H9 (cell line): Measurements from ENCODE around the gene CSF2. TPM values are rescaled to one million over a fixed set of nuclear protein-coding genes. Genes with fewer than 3 reads are reported as not detected.

Experiments
- DNase-seq: peaks from one replicate; pipeline ENCODE4 v3.0.0-alpha.2; 2017
- H2AFZ ChIP-seq: one replicate; pipeline ENCODE4 v1.6.1; 2013; ENCODE audit warnings: mild to moderate bottlenecking, low read length, control low read depth, moderate library complexity
- H2AK5ac ChIP-seq: 2 replicates; pipeline ENCODE4 v1.6.1; 2013; ENCODE audit warnings: low read length, control low read depth, mixed read lengths; ENCODE audit not compliant: insufficient read length
- H2BK120ac ChIP-seq: one replicate; pipeline ENCODE4 v1.6.1; 2013; ENCODE audit warnings: low read depth, mild to moderate bottlenecking, low read length, control low read depth, inconsistent platforms; ENCODE audit not compliant: poor library complexity, severe bottlenecking
- H2BK12ac ChIP-seq: 2 replicates; pipeline ENCODE4 v1.6.1; 2013; ENCODE audit warnings: low read length, control low read depth, mixed read lengths, low read depth; ENCODE audit not compliant: insufficient read length
- H2BK15ac ChIP-seq: 2 replicates; pipeline ENCODE4 v1.6.1; 2013; ENCODE audit warnings: low read depth, low read length, control low read depth
- H2BK20ac ChIP-seq: one replicate; pipeline ENCODE4 v1.6.1; 2013; ENCODE audit warnings: low read depth, mild to moderate bottlenecking, low read length, control low read depth, inconsistent platforms; ENCODE audit not compliant: poor library complexity, severe bottlenecking
- H2BK5ac ChIP-seq: 2 replicates; pipeline ENCODE4 v1.6.1; 2013; ENCODE audit warnings: low read length, control low read depth, mixed read lengths; ENCODE audit not compliant: insufficient read length
- H3K14ac ChIP-seq: 2 replicates; pipeline ENCODE4 v1.6.1; 2013; ENCODE audit warnings: low read length, control low read depth; ENCODE audit not compliant: insufficient read depth
- H3K18ac ChIP-seq: 2 replicates; pipeline ENCODE4 v1.6.1; 2013; ENCODE audit warnings: low read depth, mild to moderate bottlenecking, mixed read lengths, low read length, control low read depth; ENCODE audit not compliant: insufficient read length
- H3K23ac ChIP-seq: 2 replicates; pipeline ENCODE4 v1.6.1; 2013; ENCODE audit warnings: low read length, control low read depth, mixed read lengths, low read depth; ENCODE audit not compliant: insufficient read length
- H3K23me2 ChIP-seq: 2 replicates; pipeline ENCODE4 v1.6.1; 2013; ENCODE audit warnings: low read depth, mild to moderate bottlenecking, mixed read lengths, low read length, control low read depth; ENCODE audit not compliant: insufficient read length, poor library complexity, severe bottlenecking
- H3K27ac ChIP-seq: 2 replicates; pipeline ENCODE4 v1.5.1; 2013; ENCODE audit warnings: low read length, control low read depth, mixed read lengths, low read depth; ENCODE audit not compliant: insufficient read length
- H3K27me3 ChIP-seq: 2 replicates; pipeline ENCODE4 v1.6.1; 2013; ENCODE audit warnings: low read length, control low read depth, inconsistent platforms; ENCODE audit not compliant: insufficient read depth
- H3K4ac ChIP-seq: 2 replicates; pipeline ENCODE4 v1.6.1; 2013; ENCODE audit warnings: low read depth, mild to moderate bottlenecking, control low read depth, inconsistent platforms, low read length, moderate library complexity
- H3K4me1 ChIP-seq: 2 replicates; pipeline ENCODE4 v1.6.1; 2013; ENCODE audit warnings: low read length, control low read depth, inconsistent platforms; ENCODE audit not compliant: insufficient read depth
- H3K4me2 ChIP-seq: 2 replicates; pipeline ENCODE4 v1.6.1; 2013; ENCODE audit warnings: low read length, control low read depth, mixed read lengths; ENCODE audit not compliant: insufficient read length, insufficient read depth
- H3K56ac ChIP-seq: 2 replicates; pipeline ENCODE4 v1.6.1; 2013; ENCODE audit warnings: low read depth, mild to moderate bottlenecking, mixed read lengths, low read length, control low read depth; ENCODE audit not compliant: insufficient read length
- H3K79me1 ChIP-seq: 2 replicates; pipeline ENCODE4 v1.6.1; 2013; ENCODE audit warnings: low read depth, mild to moderate bottlenecking, moderate library complexity, low read length, control low read depth, inconsistent platforms; ENCODE audit not compliant: insufficient read depth, poor library complexity, severe bottlenecking
- H3K79me2 ChIP-seq: 2 replicates; pipeline ENCODE4 v1.6.1; 2013; ENCODE audit warnings: low read length, control low read depth, inconsistent platforms; ENCODE audit not compliant: insufficient read depth
- H3K9ac ChIP-seq: 2 replicates; pipeline ENCODE4 v1.6.1; 2013; ENCODE audit warnings: low read length, control low read depth, mixed read lengths; ENCODE audit not compliant: insufficient read length; ENCODE audit errors: extremely low read depth
- H3K9me3 ChIP-seq: one replicate; pipeline ENCODE4 v1.6.1; 2013; ENCODE audit warnings: low read depth, low read length, inconsistent platforms; ENCODE audit not compliant: control insufficient read depth
- H3T11ph ChIP-seq: one replicate; pipeline ENCODE4 v1.6.1; 2013; ENCODE audit warnings: mild to moderate bottlenecking, low read length, control low read depth, inconsistent platforms
- H4K20me1 ChIP-seq: one replicate; pipeline ENCODE4 v1.6.1; 2013; ENCODE audit not compliant: control insufficient read depth, insufficient read length, insufficient read depth
- H4K5ac ChIP-seq: 2 replicates; pipeline ENCODE4 v1.6.1; 2013; ENCODE audit warnings: low read depth, mild to moderate bottlenecking, mixed read lengths, low read length, control low read depth; ENCODE audit not compliant: insufficient read length
- H4K8ac ChIP-seq: replicated peaks from 2 replicates; pipeline ENCODE4 v1.6.1; 2013; ENCODE audit warnings: low read length, control low read depth, mixed read lengths, low read depth; ENCODE audit not compliant: insufficient read length
- H4K91ac ChIP-seq: 2 replicates; pipeline ENCODE4 v1.6.1; 2013; ENCODE audit warnings: low read depth, mild to moderate bottlenecking, moderate library complexity, mixed read lengths, low read length, control low read depth; ENCODE audit not compliant: insufficient read length
- H3K27ac Mint-ChIP-seq, 3 experiments: 2 replicates in 2 of 3; 3 replicates in 1 of 3; pipeline ENCODE4 v1.8.0; 2020 to 2021; ENCODE audit warnings: mixed read lengths in 3 of 3, mild to moderate bottlenecking in 1 of 3, moderate library complexity in 1 of 3
- H3K27me3 Mint-ChIP-seq: 2 replicates; pipeline ENCODE4 v1.8.0; 2021; ENCODE audit warnings: low read depth, mild to moderate bottlenecking, moderate library complexity, mixed read lengths
- H3K36me3 Mint-ChIP-seq, 3 experiments: 2 replicates in 2 of 3; 3 replicates in 1 of 3; pipeline ENCODE4 v1.8.0; 2020 to 2021; ENCODE audit warnings: low read depth in 3 of 3, mixed read lengths in 3 of 3; ENCODE audit not compliant: insufficient read depth in 1 of 3
- H3K4me1 Mint-ChIP-seq, 2 experiments: 2 replicates each; pipeline ENCODE4 v1.8.0; 2020; ENCODE audit warnings: mixed read lengths in 2 of 2
- H3K4me3 Mint-ChIP-seq, 2 experiments: 2 replicates in 1 of 2; 3 replicates in 1 of 2; pipeline ENCODE4 v1.8.0; 2020 to 2021; ENCODE audit warnings: mild to moderate bottlenecking in 2 of 2, mixed read lengths in 2 of 2, moderate library complexity in 1 of 2
- H3K9me3 Mint-ChIP-seq, 2 experiments: 2 replicates in 1 of 2; 3 replicates in 1 of 2; pipeline ENCODE4 v1.8.0; 2020; ENCODE audit warnings: mild to moderate bottlenecking in 2 of 2, mixed read lengths in 2 of 2, moderate library complexity in 1 of 2
- WGBS: extraction: QIAGEN DNeasy Blood & Tissue Kit; methylation state at CpG from one replicate; pipeline ENCODE4 v1.1.7; 2013; ENCODE audit warnings: missing lambda C conversion rate, low lambda C conversion rate, mixed read lengths; ENCODE audit not compliant: insufficient read length; ENCODE audit errors: extremely low coverage; 5-methylcytosine and 5-hydroxymethylcytosine counted together
- total RNA-seq: library from RNA; stranded (reverse); gene quantifications from 2 replicates; pipeline ENCODE4 v1.2.1, GENCODE V29; 2021
- TF ChIP-seq, protein P1 (sequence below): fragments of 200-600 bp; sonication (generic); conservative IDR thresholded peaks from 3 replicates; pipeline ENCODE4 v1.8.0; 2021; ENCODE audit warnings: antibody characterized with exemption, mild to moderate bottlenecking

The CSF2 gene
- total RNA-seq, 1 experiment from 2014 or later = not detected

- no peak overlapping the region for H2AK5ac ChIP-seq
- H3K4me3 Mint-ChIP-seq = no peak overlapping the region
- no peak overlapping the region for H3K27ac Mint-ChIP-seq
These were observed 1.5 kb downstream of the CSF2 start for GRCh38 chr5:132074772-132075718.

More at GRCh38 chr5:132074772-132075718, 1.5 kb downstream of the CSF2 start:
- Histone ChIP-seq H2AFZ (no peak overlapping the region), H3K79me2 (no peaks in the 10 kb centered on the region), H3K9me3 (no peaks in the 10 kb centered on the region), H4K20me1 (no peaks in the 10 kb centered on the region), H3K4me1 (no peaks in the 10 kb centered on the region), H3K18ac (no peak overlapping the region), H3K23ac (no peak overlapping the region), H3K79me1 (no peaks in the 10 kb centered on the region), H3K23me2 (no peaks in the 10 kb centered on the region), H4K8ac (no peak overlapping the region), H4K5ac (no peak overlapping the region), H2BK12ac (no peak overlapping the region), H3K4ac (no peak overlapping the region), H3K27me3 (no peaks in the 10 kb centered on the region), H2BK15ac (no peak overlapping the region), H3T11ph (no peak overlapping the region), H4K91ac (no peak overlapping the region), H2BK5ac (no peak overlapping the region), H3K9ac (no peak overlapping the region), H2BK20ac (no peak overlapping the region), H3K56ac (no peak overlapping the region), H3K4me2 (no peak overlapping the region), H2BK120ac (no peak overlapping the region), H3K14ac (peak overlapping the region; percentile 39; the same call in 1 of the 2 replicates), H3K27ac (no peak overlapping the region)
- WGBS = no CpG with 5 or more reads among the region's 16 CpGs
- H3K4me1 Mint-ChIP-seq = peaks cover 4 to 5% of the 10 kb centered on the region in 2 experiments; a peak in 3 of 4 replicates
- no peaks in the 10 kb centered on the region for H3K9me3 Mint-ChIP-seq
- H3K36me3 Mint-ChIP-seq = no peaks in the 10 kb centered on the region
- no peaks in the 10 kb centered on the region for H3K27me3 Mint-ChIP-seq
- DNase-seq = no peak
- TF ChIP-seq, protein P1, sequence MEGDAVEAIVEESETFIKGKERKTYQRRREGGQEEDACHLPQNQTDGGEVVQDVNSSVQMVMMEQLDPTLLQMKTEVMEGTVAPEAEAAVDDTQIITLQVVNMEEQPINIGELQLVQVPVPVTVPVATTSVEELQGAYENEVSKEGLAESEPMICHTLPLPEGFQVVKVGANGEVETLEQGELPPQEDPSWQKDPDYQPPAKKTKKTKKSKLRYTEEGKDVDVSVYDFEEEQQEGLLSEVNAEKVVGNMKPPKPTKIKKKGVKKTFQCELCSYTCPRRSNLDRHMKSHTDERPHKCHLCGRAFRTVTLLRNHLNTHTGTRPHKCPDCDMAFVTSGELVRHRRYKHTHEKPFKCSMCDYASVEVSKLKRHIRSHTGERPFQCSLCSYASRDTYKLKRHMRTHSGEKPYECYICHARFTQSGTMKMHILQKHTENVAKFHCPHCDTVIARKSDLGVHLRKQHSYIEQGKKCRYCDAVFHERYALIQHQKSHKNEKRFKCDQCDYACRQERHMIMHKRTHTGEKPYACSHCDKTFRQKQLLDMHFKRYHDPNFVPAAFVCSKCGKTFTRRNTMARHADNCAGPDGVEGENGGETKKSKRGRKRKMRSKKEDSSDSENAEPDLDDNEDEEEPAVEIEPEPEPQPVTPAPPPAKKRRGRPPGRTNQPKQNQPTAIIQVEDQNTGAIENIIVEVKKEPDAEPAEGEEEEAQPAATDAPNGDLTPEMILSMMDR = no peak
